Activated T-helper 2 cell treated with anti-CD3 and anti-CD28 coated beads, Interferon-gamma antibody, Interleukin-2, Interleukin-4, amounts not matched to agents 10 μg/mL and 5 μg/mL and 100 μg/mL, durations not matched to agents 14 hours and 24 hours and 36 hours (primary cell): ENCODE measurements around the gene CCDC88A. TPM values are rescaled to one million over a fixed set of nuclear protein-coding genes. Genes with fewer than 3 reads are reported as not detected.
"Not testable (repeated sequence)": the region's sequence is repeated elsewhere in the genome, so short reads cannot be mapped to it uniquely, and the experiment has no call there.

Experiments used
- DNase-seq: peaks from one replicate; pipeline ENCODE4 v3.0.0; 2021; ENCODE audit warnings: low spot score
- H3K27ac Mint-ChIP-seq: one replicate; pipeline ENCODE4 v1.8.0; 2021; ENCODE audit warnings: mixed read lengths
- H3K27me3 Mint-ChIP-seq: one replicate; pipeline ENCODE4 v1.8.0; 2021; ENCODE audit warnings: low read depth, mixed read lengths
- H3K36me3 Mint-ChIP-seq: one replicate; pipeline ENCODE4 v1.8.0; 2021; ENCODE audit warnings: low read depth, mixed read lengths
- H3K4me1 Mint-ChIP-seq: one replicate; pipeline ENCODE4 v1.8.0; 2021; ENCODE audit warnings: low read depth, mixed read lengths
- H3K4me3 Mint-ChIP-seq: one replicate; pipeline ENCODE4 v1.8.0; 2021; ENCODE audit warnings: low read depth, mild to moderate bottlenecking, moderate library complexity, mixed read lengths
- H3K9me3 Mint-ChIP-seq: one replicate; pipeline ENCODE4 v1.8.0; 2021; ENCODE audit warnings: mixed read lengths
- intact Hi-C: fragments of 100-400 bp; cut with micrococcal nuclease; formaldehyde crosslinking; loops from one replicate; pipeline ENCODE4 v1.15.1; 2023
- total RNA-seq: library from RNA; stranded (reverse); gene quantifications from 2 replicates; pipeline ENCODE4 v1.2.3, GENCODE V29; 2022

CCDC88A gene
- total RNA-seq, 1 donor from 2014 or later, result 19.8 TPM

DNA sequence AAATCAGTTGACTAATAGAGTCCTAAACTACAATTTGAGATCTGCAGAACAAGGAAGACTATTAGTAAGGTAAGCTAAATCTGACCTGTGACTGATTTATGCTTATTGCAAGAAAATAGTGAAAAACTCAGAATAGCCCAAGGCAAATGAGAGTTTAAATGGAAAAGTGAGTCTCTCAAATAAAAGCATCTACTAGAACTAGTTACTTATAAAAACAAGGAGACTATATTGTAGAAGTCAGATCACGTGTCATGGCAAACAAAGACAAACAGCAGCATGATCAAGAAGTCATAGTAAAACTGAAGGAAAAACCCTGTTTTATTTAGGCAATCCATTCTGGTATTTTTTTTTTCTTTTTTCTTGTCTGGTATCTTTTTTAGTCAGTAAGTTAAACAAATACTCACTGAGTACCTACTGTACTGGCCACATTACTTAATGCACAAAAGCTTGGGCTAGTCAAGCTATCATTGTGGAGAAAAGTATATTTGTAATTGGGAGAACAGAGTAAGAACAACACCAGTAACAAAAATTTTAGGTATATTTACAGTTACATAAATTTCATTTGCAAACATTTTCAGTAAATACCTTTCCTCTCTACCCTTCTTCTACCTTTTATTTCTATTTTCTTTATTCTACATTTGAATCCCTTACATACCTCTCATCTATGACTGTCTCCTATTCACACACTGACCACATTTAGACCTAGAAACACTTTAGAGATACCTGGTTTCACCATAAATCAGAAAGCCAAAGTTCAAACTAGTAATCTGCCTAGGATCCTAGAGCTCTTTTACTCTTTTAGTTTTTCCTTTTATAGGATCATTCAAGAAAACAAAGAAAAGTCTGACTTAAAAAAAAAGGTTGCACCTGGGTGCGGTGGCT, 23.7 kb downstream of the CCDC88A start:
- no peaks in the 10 kb centered on the region for H3K9me3 Mint-ChIP-seq
- H3K36me3 Mint-ChIP-seq, result no peaks in the 10 kb centered on the region
- no peaks in the 10 kb centered on the region for H3K4me1 Mint-ChIP-seq
- H3K27ac Mint-ChIP-seq, result no peak overlapping the region
- intact Hi-C loops, result no loop called here
- DNase-seq, result no peak
- no peak overlapping the region for H3K4me3 Mint-ChIP-seq
- H3K27me3 Mint-ChIP-seq, result peaks cover 7% of the 10 kb centered on the region

- Mint-ChIP-seq H3K27ac (no peak overlapping the region), H3K9me3 (no peaks in the 10 kb centered on the region), H3K4me3 (no peak overlapping the region), H3K27me3 (peaks cover 7% of the 10 kb centered on the region), H3K4me1 (no peaks in the 10 kb centered on the region), H3K36me3 (no peaks in the 10 kb centered on the region)
- no peak for DNase-seq
- intact Hi-C loops, result no loop called here
Observed at GRCh38 chr2:55391615-55392242, 27.9 kb downstream of the CCDC88A start.

GRCh38 chr2:55391155-55391554, 28.5 kb downstream of the CCDC88A start:
- Mint-ChIP-seq H3K27ac (no peak overlapping the region), H3K4me3 (no peak overlapping the region), H3K36me3 (no peaks in the 10 kb centered on the region), H3K9me3 (no peaks in the 10 kb centered on the region), H3K27me3 (peaks cover 7% of the 10 kb centered on the region), H3K4me1 (no peaks in the 10 kb centered on the region)
- intact Hi-C loops, result no loop called here
- DNase-seq, result no peak

- H3K27ac Mint-ChIP-seq, H3K4me3 Mint-ChIP-seq, H3K36me3 Mint-ChIP-seq, H3K4me1 Mint-ChIP-seq, H3K27me3 Mint-ChIP-seq, intact Hi-C loops, DNase-seq, H3K9me3 Mint-ChIP-seq: not testable (repeated sequence)
Observed at GRCh38 chr2:55385516-55385915, 34.1 kb downstream of the CCDC88A start.

DNA sequence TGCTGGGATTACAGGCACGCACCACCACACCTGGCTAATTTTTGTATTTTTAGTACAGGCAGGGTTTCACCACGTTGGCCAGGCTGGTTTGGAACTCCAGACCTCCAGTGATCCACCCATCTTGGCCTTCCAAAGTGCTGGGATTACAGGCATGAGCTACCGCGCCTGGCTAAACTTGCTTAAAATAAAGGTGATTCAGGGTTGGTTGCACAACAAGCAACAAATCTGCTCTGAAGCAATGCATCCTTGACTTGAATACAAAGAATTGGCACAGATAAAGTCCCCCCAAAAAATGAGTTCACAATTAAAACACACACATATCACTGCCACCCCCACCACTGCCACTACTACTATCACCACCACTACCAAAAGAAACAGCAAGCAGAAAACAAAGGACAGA, 34.9 kb downstream of the CCDC88A start:
- Mint-ChIP-seq H3K36me3 (no peaks in the 10 kb centered on the region), H3K27ac (no peak overlapping the region), H3K4me3 (no peak overlapping the region), H3K27me3 (no peaks in the 10 kb centered on the region), H3K9me3 (no peaks in the 10 kb centered on the region), H3K4me1 (no peaks in the 10 kb centered on the region)
- no peak for DNase-seq
- intact Hi-C loops, result no loop called here

DNA sequence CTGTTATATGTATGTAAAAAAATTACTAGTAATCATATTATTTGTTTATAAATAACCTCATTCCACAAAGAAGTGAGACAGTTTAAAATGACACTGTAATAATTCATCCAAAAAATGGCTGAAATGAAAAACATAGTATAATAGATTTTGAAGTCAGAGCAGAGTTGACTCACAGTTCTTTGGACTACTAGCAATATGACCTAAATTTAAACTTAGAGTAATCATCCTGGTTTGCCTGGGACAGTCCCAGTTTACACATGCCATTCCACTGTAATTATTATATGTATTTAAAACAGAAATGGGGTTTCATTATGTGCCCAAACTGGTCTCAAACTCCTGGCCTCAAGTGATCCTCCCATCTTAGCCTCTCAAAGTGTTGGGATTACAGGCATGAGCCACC, 48.3 kb downstream of the CCDC88A start:
- intact Hi-C loops, result no loop called here
- no peaks in the 10 kb centered on the region for H3K27me3 Mint-ChIP-seq
- H3K9me3 Mint-ChIP-seq, result no peaks in the 10 kb centered on the region
- H3K27ac Mint-ChIP-seq, result no peak overlapping the region
- no peak for DNase-seq
- no peaks in the 10 kb centered on the region for H3K36me3 Mint-ChIP-seq
- no peaks in the 10 kb centered on the region for H3K4me1 Mint-ChIP-seq
- no peak overlapping the region for H3K4me3 Mint-ChIP-seq

DNA sequence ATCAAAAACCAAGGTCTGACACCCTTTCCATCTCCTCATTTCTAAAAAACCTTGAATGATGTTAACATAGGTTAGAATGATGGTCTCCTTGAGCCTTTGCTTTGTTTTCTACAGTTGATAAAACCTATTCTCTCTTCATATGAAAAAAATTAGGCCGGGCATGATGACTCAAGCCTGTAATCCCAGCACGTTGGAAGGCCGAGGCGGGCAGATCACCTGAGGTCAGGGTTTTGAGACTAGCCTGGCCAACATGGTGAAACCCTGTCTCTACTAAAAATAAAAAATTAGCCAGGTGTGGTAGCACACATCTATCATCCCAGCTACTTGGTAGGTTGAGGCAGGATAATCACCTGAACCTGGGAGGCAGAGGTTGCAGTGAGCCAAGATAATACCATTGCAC, 49.4 kb downstream of the CCDC88A start:
- Mint-ChIP-seq H3K4me3 (no peak overlapping the region), H3K9me3 (no peaks in the 10 kb centered on the region), H3K27me3 (no peaks in the 10 kb centered on the region), H3K36me3 (no peaks in the 10 kb centered on the region), H3K4me1 (no peaks in the 10 kb centered on the region), H3K27ac (no peak overlapping the region)
- no peak for DNase-seq
- intact Hi-C loops, result no loop called here

DNA sequence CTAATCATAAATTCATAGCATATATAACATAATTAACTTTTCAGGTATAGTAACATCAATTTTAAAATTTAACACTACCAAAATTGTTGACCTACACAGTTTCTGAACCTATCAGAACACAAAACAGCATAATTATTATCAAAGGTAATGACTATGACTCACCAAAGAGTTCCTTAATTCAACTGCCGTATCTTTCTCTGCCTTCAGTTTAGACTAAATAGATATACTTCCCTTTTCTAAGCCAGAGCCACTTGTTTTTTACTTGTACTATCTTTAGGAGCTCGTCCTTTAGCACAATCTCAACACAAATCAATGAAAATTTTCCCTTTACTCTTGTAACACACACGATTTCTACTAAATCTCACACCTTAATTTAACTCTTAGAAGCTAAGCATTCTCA, 54.4 kb downstream of the CCDC88A start:
- Mint-ChIP-seq H3K4me1 (no peaks in the 10 kb centered on the region), H3K27ac (no peak overlapping the region), H3K4me3 (no peak overlapping the region), H3K27me3 (no peaks in the 10 kb centered on the region), H3K36me3 (no peaks in the 10 kb centered on the region), H3K9me3 (no peaks in the 10 kb centered on the region)
- intact Hi-C loops, result no loop called here
- DNase-seq, result no peak

DNA sequence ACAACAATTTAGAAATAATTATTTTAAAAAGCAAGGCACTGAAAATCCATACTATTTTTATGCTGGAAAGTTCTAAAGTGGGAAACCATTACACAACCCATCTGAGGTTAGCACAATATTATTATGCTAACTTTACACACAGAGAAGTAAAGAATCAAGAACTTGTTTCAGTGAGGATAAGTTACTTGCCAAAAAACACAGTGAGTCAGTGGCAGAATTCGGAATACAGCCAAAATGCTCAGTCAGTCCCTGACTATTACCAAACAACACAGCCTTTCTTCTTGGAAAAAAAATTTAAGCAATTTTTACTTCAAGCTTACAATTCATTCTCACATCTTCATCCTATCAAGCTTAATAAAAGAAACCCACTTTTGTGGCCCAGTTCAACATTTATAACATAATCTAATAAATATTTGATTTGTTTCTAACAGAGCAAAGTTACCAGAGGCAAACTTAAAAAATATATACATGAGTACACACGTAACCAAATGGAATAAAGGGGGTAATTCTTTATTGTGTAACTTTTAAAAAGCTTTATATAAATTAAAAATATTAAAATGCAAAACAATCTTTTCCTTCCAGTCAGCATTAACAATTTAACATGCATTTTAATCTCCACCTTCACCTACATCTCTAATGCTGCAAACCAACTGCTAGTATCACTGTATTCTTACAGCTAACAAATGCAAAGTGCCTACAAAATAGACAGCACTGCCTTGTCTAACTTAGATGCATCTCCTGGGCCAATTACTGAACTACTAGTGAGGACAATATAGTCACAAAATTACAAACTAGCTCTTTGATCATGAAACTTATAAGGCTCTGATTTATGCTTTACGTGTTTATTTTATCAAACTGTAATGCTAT, 55.2 kb downstream of the CCDC88A start:
- no peak for DNase-seq
- Mint-ChIP-seq H3K27me3 (no peaks in the 10 kb centered on the region), H3K9me3 (no peaks in the 10 kb centered on the region), H3K4me3 (no peak overlapping the region), H3K4me1 (no peaks in the 10 kb centered on the region), H3K27ac (no peak overlapping the region), H3K36me3 (no peaks in the 10 kb centered on the region)
- intact Hi-C loops, result no loop called here

GRCh38 chr2:55363636-55364035, 56.0 kb downstream of the CCDC88A start:
- intact Hi-C loops, result no loop called here
- Mint-ChIP-seq H3K4me1 (no peaks in the 10 kb centered on the region), H3K27ac (no peak overlapping the region), H3K4me3 (no peak overlapping the region), H3K9me3 (no peaks in the 10 kb centered on the region), H3K27me3 (peaks cover 2% of the 10 kb centered on the region), H3K36me3 (no peaks in the 10 kb centered on the region)
- DNase-seq, result no peak

GRCh38 chr2:55361465-55362189, 58.0 kb downstream of the CCDC88A start:
- Mint-ChIP-seq H3K4me1 (no peaks in the 10 kb centered on the region), H3K27ac (no peak overlapping the region), H3K4me3 (no peak overlapping the region), H3K36me3 (no peaks in the 10 kb centered on the region), H3K27me3 (peaks cover 3% of the 10 kb centered on the region), H3K9me3 (no peaks in the 10 kb centered on the region)
- no peak for DNase-seq
- intact Hi-C loops, result no loop called here

- Mint-ChIP-seq H3K4me1 (no peaks in the 10 kb centered on the region), H3K9me3 (no peaks in the 10 kb centered on the region), H3K27me3 (peaks cover 3% of the 10 kb centered on the region), H3K36me3 (no peaks in the 10 kb centered on the region), H3K4me3 (no peak overlapping the region), H3K27ac (no peak overlapping the region)
- DNase-seq, result no peak
- intact Hi-C loops, result no loop called here
Observed at GRCh38 chr2:55358451-55358850, 61.2 kb downstream of the CCDC88A start.
